ENCODE data around the gene PEX13. TPM values are rescaled to one million over a fixed set of nuclear protein-coding genes. Genes with fewer than 3 reads are reported as not detected.

Gene PEX13
- total and polyA plus RNA-seq, 10 of the 15 experiments (the other 5 are each of a cell fraction or from before 2014, with no cell fraction given): 2.6 to 27.6 (median 17.8) TPM

GRCh38 chr2:61065714-61066709 lies 48.5 kb downstream of the PEX13 start, which contains the start of gene SANBR (continued):
- peak; percentile 98 for TF ChIP-seq GATAD2B (conservative IDR thresholded peaks at IDR 0.05; ENCODE audit: low read depth)
- TF ChIP-seq HSF1 (IDR thresholded peaks at IDR 0.05; ENCODE audit: low read depth, low read length): no peak
- TF ChIP-seq PBX3 (IDR thresholded peaks at IDR 0.05; ENCODE audit: insufficient replicate concordance, low read depth, low read length): no peak
- TF ChIP-seq SP1 (IDR thresholded peaks at IDR 0.05; ENCODE audit: low read depth, low read length): peak; percentile 90
- TF ChIP-seq BCLAF1 (IDR thresholded peaks at IDR 0.05): no peak
- TF ChIP-seq LARP7 (IDR thresholded peaks at IDR 0.05): peak; percentile 89; the same call in 1 of the 2 replicates
- TF ChIP-seq BCL11A (IDR thresholded peaks at IDR 0.05; ENCODE audit: low read depth, low read length): no peak
- TF ChIP-seq ZZZ3 (IDR thresholded peaks at IDR 0.05; ENCODE audit: control insufficient read depth, insufficient read length, low read depth): no peak
- TF ChIP-seq PRDM15 (CRISPR knock-in tag; IDR thresholded peaks at IDR 0.05): no peak
- no peak for TF ChIP-seq RBBP5 (conservative IDR thresholded peaks at IDR 0.05)
- peak; percentile 8 to 81; a peak in 2 of 4 replicates for TF ChIP-seq BHLHE40 (IDR thresholded peaks at IDR 0.05; ENCODE audit: borderline replicate concordance in 1 of 2, low read depth in 2 of 2, low read length in 1 of 2)
- no peak for TF ChIP-seq ZBTB33 (IDR thresholded peaks at IDR 0.05)
- peak; percentile 96 for TF ChIP-seq NFYB (IDR thresholded peaks at IDR 0.05; ENCODE audit: insufficient read depth, low read depth, low read length)
- TF ChIP-seq IKZF1 (conservative IDR thresholded peaks at IDR 0.05): peak; percentile 92
- no peak for TF ChIP-seq SMAD5 (IDR thresholded peaks at IDR 0.05; ENCODE audit: low read depth)

All from GM12878 (cell line).